ENCODE data around the gene APOL2.

The APOL2 gene

GRCh38 chr22:36259615-36260300 lies 20.4 kb upstream of the APOL2 start:
- ATAC-seq (ENCODE audit: low read depth) = no peak
- Histone ChIP-seq H3K4me3 (ENCODE audit: severe bottlenecking) (no peak overlapping the region), H3K9me3 (ENCODE audit: severe bottlenecking) (no peaks in the 10 kb centered on the region), H3K27me3 (ENCODE audit: insufficient read depth, poor library complexity, severe bottlenecking) (no peaks in the 10 kb centered on the region), H3K27ac (ENCODE audit: poor library complexity, severe bottlenecking) (no peak overlapping the region), H3K4me1 (ENCODE audit: insufficient read depth, poor library complexity, severe bottlenecking) (no peaks in the 10 kb centered on the region), H3K36me3 (ENCODE audit: low read depth) (no peaks in the 10 kb centered on the region)
- TF ChIP-seq CTCF (IDR thresholded peaks at IDR 0.05; ENCODE audit: poor library complexity, severe bottlenecking) = no peak
- no peak for DNase-seq (ENCODE audit: low spot score)

- H3K36me3 ChIP-seq (ENCODE audit: low read depth) = no peaks in the 10 kb centered on the region
- no peaks in the 10 kb centered on the region for H3K9me3 ChIP-seq (ENCODE audit: severe bottlenecking)
- no peak for DNase-seq (ENCODE audit: low spot score)
- H3K4me3 ChIP-seq (ENCODE audit: severe bottlenecking) = no peak overlapping the region
- no peaks in the 10 kb centered on the region for H3K4me1 ChIP-seq (ENCODE audit: insufficient read depth, poor library complexity, severe bottlenecking)
- no peaks in the 10 kb centered on the region for H3K27me3 ChIP-seq (ENCODE audit: insufficient read depth, poor library complexity, severe bottlenecking)
- no peak for ATAC-seq (ENCODE audit: low read depth)
- H3K27ac ChIP-seq (ENCODE audit: poor library complexity, severe bottlenecking) = no peak overlapping the region
- TF ChIP-seq CTCF (IDR thresholded peaks at IDR 0.05; ENCODE audit: poor library complexity, severe bottlenecking) = no peak
Measured at GRCh38 chr22:36258701-36259614, 19.6 kb upstream of the APOL2 start.

- no peak for ATAC-seq (ENCODE audit: low read depth)
- H3K36me3 ChIP-seq (ENCODE audit: low read depth) = no peaks in the 10 kb centered on the region
- no peak overlapping the region for H3K27ac ChIP-seq (ENCODE audit: poor library complexity, severe bottlenecking)
- no peak for DNase-seq (ENCODE audit: low spot score)
- H3K4me1 ChIP-seq (ENCODE audit: insufficient read depth, poor library complexity, severe bottlenecking) = no peaks in the 10 kb centered on the region
- H3K27me3 ChIP-seq (ENCODE audit: insufficient read depth, poor library complexity, severe bottlenecking) = no peaks in the 10 kb centered on the region
- no peak for TF ChIP-seq CTCF (IDR thresholded peaks at IDR 0.05; ENCODE audit: poor library complexity, severe bottlenecking)
- no peak overlapping the region for H3K4me3 ChIP-seq (ENCODE audit: severe bottlenecking)
- H3K9me3 ChIP-seq (ENCODE audit: severe bottlenecking) = no peaks in the 10 kb centered on the region
Measured at GRCh38 chr22:36257948-36258670, 18.8 kb upstream of the APOL2 start.

- Histone ChIP-seq H3K36me3 (ENCODE audit: low read depth) (no peaks in the 10 kb centered on the region), H3K27ac (ENCODE audit: poor library complexity, severe bottlenecking) (no peak overlapping the region), H3K9me3 (ENCODE audit: severe bottlenecking) (no peaks in the 10 kb centered on the region), H3K4me1 (ENCODE audit: insufficient read depth, poor library complexity, severe bottlenecking) (no peaks in the 10 kb centered on the region), H3K4me3 (ENCODE audit: severe bottlenecking) (no peak overlapping the region), H3K27me3 (ENCODE audit: insufficient read depth, poor library complexity, severe bottlenecking) (no peaks in the 10 kb centered on the region)
- DNase-seq (ENCODE audit: low spot score) (no peak), ATAC-seq (ENCODE audit: low read depth) (no peak)
- no peak for TF ChIP-seq CTCF (IDR thresholded peaks at IDR 0.05; ENCODE audit: poor library complexity, severe bottlenecking)
Measured at GRCh38 chr22:36257308-36257707, 18.0 kb upstream of the APOL2 start.

Measured in RWPE2 (cell line).